MM.1S (cell line): Measurements from ENCODE around the gene IGFL1.

Experiments used
- DNase-seq: peaks from one replicate; pipeline ENCODE4 v3.0.0-alpha.2; 2015
- H2AFZ ChIP-seq: fragments of 300-600 bp; sonication (generic); 2 replicates; pipeline ENCODE4 v1.6.0; 2016; ENCODE audit warnings: antibody characterized with exemption, low read length
- H3F3A ChIP-seq: fragments of 300-600 bp; sonication (generic); 2 replicates; pipeline ENCODE4 v1.6.1; 2016; ENCODE audit warnings: mild to moderate bottlenecking, antibody characterized with exemption, low read length, moderate library complexity, mixed read lengths; ENCODE audit not compliant: insufficient read depth
- H3K27ac ChIP-seq: fragments of 300-600 bp; sonication (generic); 2 replicates; pipeline ENCODE4 v1.5.1; 2016; ENCODE audit warnings: mild to moderate bottlenecking, low read length
- H3K27me3 ChIP-seq: fragments of 300-600 bp; sonication (generic); replicated peaks from 2 replicates; pipeline ENCODE4 v1.6.0; 2016; ENCODE audit warnings: low read length; ENCODE audit not compliant: insufficient read depth
- H3K36me3 ChIP-seq: fragments of 300-600 bp; sonication (generic); replicated peaks from 2 replicates; pipeline ENCODE4 v1.6.1; 2016; ENCODE audit warnings: mild to moderate bottlenecking, low read length, mixed read lengths; ENCODE audit not compliant: insufficient read depth
- H3K4me1 ChIP-seq: fragments of 300-600 bp; sonication (generic); 2 replicates; pipeline ENCODE4 v1.6.1; 2016; ENCODE audit warnings: low read length, mixed read lengths
- H3K4me2 ChIP-seq: fragments of 300-600 bp; sonication (generic); 2 replicates; pipeline ENCODE4 v1.6.0; 2016; ENCODE audit warnings: low read depth, low read length
- H3K4me3 ChIP-seq: fragments of 300-600 bp; sonication (generic); 2 replicates; pipeline ENCODE4 v1.5.1; 2016; ENCODE audit warnings: low read length, mixed read lengths
- H3K79me2 ChIP-seq: fragments of 300-600 bp; sonication (generic); 2 replicates; pipeline ENCODE4 v1.6.1; 2016; ENCODE audit warnings: mixed run types, low read length, mixed read lengths
- H3K9ac ChIP-seq: fragments of 300-600 bp; sonication (generic); 2 replicates; pipeline ENCODE4 v1.6.1; 2016; ENCODE audit warnings: low read length, mixed read lengths
- H3K9me2 ChIP-seq: fragments of 300-600 bp; sonication (generic); replicated peaks from 2 replicates; pipeline ENCODE4 v1.6.1; 2016; ENCODE audit warnings: mild to moderate bottlenecking, low read length, mixed read lengths; ENCODE audit not compliant: insufficient read depth
- H3K9me3 ChIP-seq: fragments of 300-600 bp; sonication (generic); replicated peaks from 2 replicates; pipeline ENCODE4 v1.6.1; 2016; ENCODE audit warnings: mild to moderate bottlenecking, low read length, mixed read lengths; ENCODE audit not compliant: insufficient read depth
- H4K20me1 ChIP-seq: fragments of 300-600 bp; sonication (generic); 2 replicates; pipeline ENCODE4 v1.6.1; 2016; ENCODE audit warnings: mild to moderate bottlenecking, low read length, moderate library complexity, mixed read lengths; ENCODE audit not compliant: insufficient read depth
- CTCF ChIP-seq: fragments of 300-600 bp; sonication (generic); IDR thresholded peaks from 2 replicates; pipeline ENCODE4 v1.5.1; 2016; ENCODE audit warnings: antibody characterized with exemption, low read length, mixed read lengths
- EZH2 ChIP-seq: fragments of 300-600 bp; sonication (generic); optimal IDR thresholded peaks from 2 replicates; pipeline ENCODE3; 2017; ENCODE audit warnings: low read depth, mild to moderate bottlenecking, antibody characterized with exemption, low read length, mixed read lengths
- EZH2phosphoT487 ChIP-seq: fragments of 300-600 bp; sonication (generic); IDR thresholded peaks from 2 replicates; pipeline ENCODE4 v1.6.1; 2018; ENCODE audit warnings: antibody characterized with exemption, low read length

IGFL1 gene

GRCh38 chr19:46224773-46225172, 4.8 kb upstream of the IGFL1 start:
- no peaks in the 10 kb centered on the region for H3K36me3 ChIP-seq
- no peaks in the 10 kb centered on the region for H4K20me1 ChIP-seq
- no peaks in the 10 kb centered on the region for H3F3A ChIP-seq
- no peaks in the 10 kb centered on the region for H3K4me1 ChIP-seq
- H3K9me3 ChIP-seq: no peaks in the 10 kb centered on the region
- peaks cover 71% of the 10 kb centered on the region for H3K27me3 ChIP-seq
- H3K27ac ChIP-seq: no peak overlapping the region
- H3K9me2 ChIP-seq: no peaks in the 10 kb centered on the region
- no peak for DNase-seq
- no peaks in the 10 kb centered on the region for H3K79me2 ChIP-seq
- H3K9ac ChIP-seq: no peak overlapping the region
- H3K4me2 ChIP-seq: no peak overlapping the region
- no peak overlapping the region for H3K4me3 ChIP-seq
- TF ChIP-seq EZH2 (no peak), EZH2phosphoT487 (no peak), CTCF (no peak)
- H2AFZ ChIP-seq: no peak overlapping the region

DNA sequence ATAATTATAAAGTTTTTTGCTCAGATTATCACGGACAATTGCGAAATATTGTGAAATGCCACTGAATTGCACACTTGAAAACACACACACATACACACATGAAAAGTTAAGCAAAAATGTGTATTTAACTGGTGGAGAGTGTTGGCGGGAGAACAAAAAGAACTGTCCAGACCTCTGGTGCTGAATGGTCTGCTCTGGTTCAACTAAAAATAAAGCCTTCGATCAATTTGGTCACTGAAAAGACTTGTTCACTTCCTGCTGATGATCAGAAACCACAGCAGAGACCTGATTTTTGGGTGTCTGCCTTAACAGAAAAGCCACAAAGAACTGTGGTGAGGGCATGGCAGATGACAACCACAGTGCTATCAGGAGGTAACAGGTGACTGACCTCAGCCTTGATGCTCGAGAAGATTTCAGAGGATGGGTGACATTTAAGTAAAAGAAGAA, 4.0 kb upstream of the IGFL1 start:
- Histone ChIP-seq H3K4me3 (no peak overlapping the region), H3F3A (no peaks in the 10 kb centered on the region), H2AFZ (no peak overlapping the region), H3K27ac (no peak overlapping the region), H3K36me3 (no peaks in the 10 kb centered on the region), H3K79me2 (no peaks in the 10 kb centered on the region), H3K27me3 (peaks cover 74% of the 10 kb centered on the region), H4K20me1 (no peaks in the 10 kb centered on the region), H3K4me2 (no peak overlapping the region), H3K9me3 (no peaks in the 10 kb centered on the region), H3K9ac (no peak overlapping the region), H3K4me1 (no peaks in the 10 kb centered on the region), H3K9me2 (no peaks in the 10 kb centered on the region)
- DNase-seq: peak; percentile 14
- TF ChIP-seq EZH2phosphoT487 (no peak), CTCF (no peak), EZH2 (no peak)

DNA sequence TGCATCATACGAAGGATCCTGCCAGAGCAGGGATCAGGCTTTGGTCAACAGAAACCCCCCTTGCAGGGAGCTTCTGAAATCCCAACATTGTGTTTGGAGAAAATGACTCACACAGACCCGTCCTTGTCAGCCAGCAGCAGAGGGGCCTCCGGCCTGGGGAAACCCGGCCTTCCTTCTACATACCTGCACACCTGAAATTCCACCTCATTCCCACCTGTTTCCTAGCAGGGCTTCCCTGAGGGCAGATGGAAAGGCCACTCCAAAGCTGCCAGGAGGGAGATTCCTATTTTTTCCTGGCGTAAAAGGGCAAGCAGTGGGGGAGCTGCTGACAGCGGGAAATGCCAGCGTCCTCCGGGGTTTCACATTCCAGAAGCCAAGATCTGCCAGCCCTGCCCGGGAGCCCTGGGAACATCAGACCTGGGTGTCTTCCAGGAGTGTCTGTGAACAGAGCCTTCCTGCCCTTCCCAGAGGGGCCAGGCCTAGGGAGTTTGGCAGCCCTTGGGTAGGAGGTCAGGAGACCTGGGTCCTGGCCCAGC, 3.0 kb upstream of the IGFL1 start:
- Histone ChIP-seq H3K36me3 (no peaks in the 10 kb centered on the region), H3K9ac (no peak overlapping the region), H3K4me1 (no peaks in the 10 kb centered on the region), H3K4me2 (no peak overlapping the region), H3K27me3 (peaks cover 83% of the 10 kb centered on the region), H4K20me1 (no peaks in the 10 kb centered on the region), H3K79me2 (no peaks in the 10 kb centered on the region), H3K27ac (no peak overlapping the region), H3F3A (no peaks in the 10 kb centered on the region), H3K4me3 (no peak overlapping the region), H2AFZ (no peak overlapping the region), H3K9me2 (no peaks in the 10 kb centered on the region), H3K9me3 (no peaks in the 10 kb centered on the region)
- TF ChIP-seq EZH2phosphoT487: no peak
- no peak for TF ChIP-seq EZH2
- TF ChIP-seq CTCF: no peak
- DNase-seq: no peak
